Dendritic cell treated with granulocyte-macrophage colony-stimulating factor and Interleukin-4, amounts not matched to agents 40 ng/mL and 50 ng/mL, for 4 days (primary cell): ENCODE results near the gene NBEAL1.
A peak's percentile ranks its signal among the peaks of the same experiment; 100 is the strongest.
"Not testable (repeated sequence)": the region's sequence is repeated elsewhere in the genome, so short reads cannot be mapped to it uniquely, and the experiment has no call there.

Source experiments
- H3K27ac Mint-ChIP-seq: one replicate; pipeline ENCODE4 v1.8.0; 2022; ENCODE audit warnings: mild to moderate bottlenecking, mixed read lengths
- H3K27me3 Mint-ChIP-seq: one replicate; pipeline ENCODE4 v1.8.0; 2022; ENCODE audit warnings: mild to moderate bottlenecking, mixed read lengths
- H3K36me3 Mint-ChIP-seq: one replicate; pipeline ENCODE4 v1.8.0; 2022; ENCODE audit warnings: low read depth, mixed read lengths
- H3K4me1 Mint-ChIP-seq: one replicate; pipeline ENCODE4 v1.8.0; 2022; ENCODE audit warnings: low read depth, mixed read lengths
- H3K4me3 Mint-ChIP-seq: one replicate; pipeline ENCODE4 v1.8.0; 2022; ENCODE audit warnings: mild to moderate bottlenecking, moderate library complexity, mixed read lengths
- H3K9me3 Mint-ChIP-seq: one replicate; pipeline ENCODE4 v1.8.0; 2022; ENCODE audit warnings: mixed read lengths
- intact Hi-C: fragments of 100-400 bp; cut with micrococcal nuclease; formaldehyde crosslinking; loops from one replicate; pipeline ENCODE4 v1.15.0; 2022

NBEAL1 gene

GRCh38 chr2:203177361-203177760 lies 162.7 kb downstream of the NBEAL1 start:
- H3K27ac Mint-ChIP-seq, result no peak overlapping the region
- intact Hi-C loops, result no loop called here
- H3K9me3 Mint-ChIP-seq, result no peaks in the 10 kb centered on the region
- H3K4me3 Mint-ChIP-seq, result no peak overlapping the region
- peaks cover 12% of the 10 kb centered on the region for H3K36me3 Mint-ChIP-seq
- H3K4me1 Mint-ChIP-seq, result no peaks in the 10 kb centered on the region
- no peaks in the 10 kb centered on the region for H3K27me3 Mint-ChIP-seq

GRCh38 chr2:203185864-203186263 lies 171.2 kb downstream of the NBEAL1 start:
- no peaks in the 10 kb centered on the region for H3K9me3 Mint-ChIP-seq
- peaks cover 6% of the 10 kb centered on the region for H3K4me1 Mint-ChIP-seq
- H3K27ac Mint-ChIP-seq, result no peak overlapping the region
- intact Hi-C loops, result no loop called here
- H3K36me3 Mint-ChIP-seq, result peaks cover 41% of the 10 kb centered on the region
- H3K4me3 Mint-ChIP-seq, result no peak overlapping the region
- no peaks in the 10 kb centered on the region for H3K27me3 Mint-ChIP-seq

- H3K4me1 Mint-ChIP-seq, intact Hi-C loops, H3K27ac Mint-ChIP-seq, H3K9me3 Mint-ChIP-seq, H3K27me3 Mint-ChIP-seq, H3K4me3 Mint-ChIP-seq: not testable (repeated sequence)
- peaks cover 32% of the 10 kb centered on the region for H3K36me3 Mint-ChIP-seq
These were observed 175.9 kb downstream of the NBEAL1 start for GRCh38 chr2:203190547-203190946.

GRCh38 chr2:203191026-203191425 lies 176.4 kb downstream of the NBEAL1 start:
- H3K36me3 Mint-ChIP-seq, result peaks cover 28% of the 10 kb centered on the region
- H3K27ac Mint-ChIP-seq, H3K27me3 Mint-ChIP-seq, H3K4me1 Mint-ChIP-seq, H3K4me3 Mint-ChIP-seq, intact Hi-C loops, H3K9me3 Mint-ChIP-seq: not testable (repeated sequence)

- H3K27me3 Mint-ChIP-seq, result no peaks in the 10 kb centered on the region
These were observed 177.3 kb downstream of the NBEAL1 start for GRCh38 chr2:203191961-203192360.

GRCh38 chr2:203195331-203196036 lies 180.8 kb downstream of the NBEAL1 start:
- no peaks in the 10 kb centered on the region for H3K9me3 Mint-ChIP-seq
- H3K27ac Mint-ChIP-seq, result no peak overlapping the region
- H3K36me3 Mint-ChIP-seq, result peaks cover 25% of the 10 kb centered on the region
- intact Hi-C loops, result no loop called here
- no peaks in the 10 kb centered on the region for H3K27me3 Mint-ChIP-seq
- H3K4me3 Mint-ChIP-seq, result no peak overlapping the region
- no peaks in the 10 kb centered on the region for H3K4me1 Mint-ChIP-seq

More at GRCh38 chr2:203191961-203192360, 177.3 kb downstream of the NBEAL1 start:
- intact Hi-C loops, result no loop called here
- H3K4me3 Mint-ChIP-seq, result no peak overlapping the region
- H3K27ac Mint-ChIP-seq, result no peak overlapping the region
- H3K9me3 Mint-ChIP-seq, result no peaks in the 10 kb centered on the region
- H3K36me3 Mint-ChIP-seq, result peaks cover 27% of the 10 kb centered on the region
- H3K4me1 Mint-ChIP-seq, result no peaks in the 10 kb centered on the region

- Mint-ChIP-seq H3K27me3 (no peaks in the 10 kb centered on the region), H3K4me3 (no peak overlapping the region), H3K4me1 (no peaks in the 10 kb centered on the region), H3K27ac (no peak overlapping the region), H3K36me3 (peaks cover 23% of the 10 kb centered on the region), H3K9me3 (peaks cover 2% of the 10 kb centered on the region)
- intact Hi-C loops, result no loop called here
These were observed 186.2 kb downstream of the NBEAL1 start for GRCh38 chr2:203200866-203201265.

- no peaks in the 10 kb centered on the region for H3K4me1 Mint-ChIP-seq
- H3K9me3 Mint-ChIP-seq, result peaks cover 8% of the 10 kb centered on the region
- no peak overlapping the region for H3K4me3 Mint-ChIP-seq
- H3K36me3 Mint-ChIP-seq, result peaks cover 29% of the 10 kb centered on the region
- H3K27me3 Mint-ChIP-seq, result no peaks in the 10 kb centered on the region
- intact Hi-C loops, result no loop called here
- H3K27ac Mint-ChIP-seq, result no peak overlapping the region
These were observed 186.8 kb downstream of the NBEAL1 start for GRCh38 chr2:203201426-203201825.

GRCh38 chr2:203209538-203209937 lies 194.9 kb downstream of the NBEAL1 start:
- Mint-ChIP-seq H3K9me3 (peaks cover 9% of the 10 kb centered on the region), H3K4me1 (no peaks in the 10 kb centered on the region), H3K27me3 (no peaks in the 10 kb centered on the region), H3K36me3 (peaks cover 41% of the 10 kb centered on the region), H3K4me3 (no peak overlapping the region), H3K27ac (no peak overlapping the region)
- intact Hi-C loops, result no loop called here

GRCh38 chr2:203225423-203226039 lies 210.9 kb downstream of the NBEAL1 start:
- H3K9me3 Mint-ChIP-seq, result no peaks in the 10 kb centered on the region
- H3K27ac Mint-ChIP-seq, result no peak overlapping the region
- no peaks in the 10 kb centered on the region for H3K27me3 Mint-ChIP-seq
- no peak overlapping the region for H3K4me3 Mint-ChIP-seq
- H3K36me3 Mint-ChIP-seq, result no peaks in the 10 kb centered on the region
- H3K4me1 Mint-ChIP-seq, result no peaks in the 10 kb centered on the region
- intact Hi-C loops, result no loop called here

- H3K4me3 Mint-ChIP-seq, H3K27me3 Mint-ChIP-seq, intact Hi-C loops: not testable (repeated sequence)
These were observed 215.0 kb downstream of the NBEAL1 start for GRCh38 chr2:203229674-203230073.

GRCh38 chr2:203237346-203238238 lies 222.9 kb downstream of the NBEAL1 start:
- H3K9me3 Mint-ChIP-seq, result no peaks in the 10 kb centered on the region
- intact Hi-C loops, result loop anchor here (1.0 to 5.0 kb wide), 2 partner anchors 91 to 325 kb away; partner anchors contain the start of genes ABI2, CARF and WDR12
- H3K4me1 Mint-ChIP-seq, result peaks cover 16% of the 10 kb centered on the region
- H3K4me3 Mint-ChIP-seq, result peak overlapping the region; percentile 85
- peak overlapping the region; percentile 85 for H3K27ac Mint-ChIP-seq
- H3K36me3 Mint-ChIP-seq, result peaks cover 28% of the 10 kb centered on the region
- no peaks in the 10 kb centered on the region for H3K27me3 Mint-ChIP-seq

More at GRCh38 chr2:203229674-203230073, 215.0 kb downstream of the NBEAL1 start:
- H3K27ac Mint-ChIP-seq, H3K36me3 Mint-ChIP-seq, H3K4me1 Mint-ChIP-seq, H3K9me3 Mint-ChIP-seq: not testable (repeated sequence)

GRCh38 chr2:203238292-203238703 lies 223.6 kb downstream of the NBEAL1 start:
- Mint-ChIP-seq H3K36me3 (peaks cover 35% of the 10 kb centered on the region), H3K27me3 (no peaks in the 10 kb centered on the region), H3K27ac (peak overlapping the region; percentile 85), H3K4me1 (peaks cover 16% of the 10 kb centered on the region), H3K4me3 (peak overlapping the region; percentile 85), H3K9me3 (no peaks in the 10 kb centered on the region)
- intact Hi-C loops, result loop anchor here (1.0 to 5.0 kb wide), 2 partner anchors 90 to 326 kb away; partner anchors contain the start of genes ABI2, CARF and WDR12
